ENCODE data around the gene ZNRF3. TPM values are rescaled to one million over a fixed set of nuclear protein-coding genes. Genes with fewer than 3 reads are reported as not detected.

Gene ZNRF3
- total RNA-seq, 6 donors from 2014 or later, result 11.4 to 16.9 (median 14.4) TPM

GRCh38 chr22:28953403-28953802 is 70.0 kb downstream of the ZNRF3 start:
- Histone ChIP-seq H3K9me3 (no peaks in the 10 kb centered on the region), H3K27ac (peak overlapping the region in 2 of 4 donors; percentile 1 to 2), H3K27me3 (no peaks in the 10 kb centered on the region), H3K4me1 (peaks cover 10 to 39% (median 20%) of the 10 kb centered on the region in 4 donors), H3K36me3 (no peaks in the 10 kb centered on the region), H3K4me3 (no peak overlapping the region)
- TF ChIP-seq EP300 (IDR thresholded peaks at IDR 0.05) (no peak), POLR2A (IDR thresholded peaks at IDR 0.05) (no peak), POLR2AphosphoS5 (IDR thresholded peaks at IDR 0.05) (no peak), CTCF (IDR thresholded peaks at IDR 0.05) (no peak)
- ATAC-seq (ENCODE audit: low FRiP score in 2 of 2), result no peak
- 70% methylated on average over 2 of the region's 2 CpGs for WGBS, 2 donors
- DNase-seq, result no peak

GRCh38 chr22:28953976-28954880 is 70.9 kb downstream of the ZNRF3 start:
- Histone ChIP-seq H3K4me1 (peaks cover 10 to 38% (median 21%) of the 10 kb centered on the region in 4 donors), H3K27ac (peak overlapping the region in 1 of 4 donors; percentile 2)
- WGBS, 2 donors, result 79 to 87% methylated on average over 6 of the region's 6 CpGs

GRCh38 chr22:28955817-28956216 is 72.4 kb downstream of the ZNRF3 start:
- Histone ChIP-seq H3K36me3 (no peaks in the 10 kb centered on the region), H3K4me1 (peaks cover 10 to 25% (median 13%) of the 10 kb centered on the region in 4 donors), H3K9me3 (no peaks in the 10 kb centered on the region), H3K27ac (no peak overlapping the region), H3K4me3 (no peak overlapping the region), H3K27me3 (no peaks in the 10 kb centered on the region)
- 34 to 67% methylated on average over 3 to 5 of the region's 5 CpGs for WGBS, 2 donors
- no peak for ATAC-seq (ENCODE audit: low FRiP score in 2 of 2)
- TF ChIP-seq EP300 (IDR thresholded peaks at IDR 0.05), result no peak
- TF ChIP-seq POLR2AphosphoS5 (IDR thresholded peaks at IDR 0.05), result no peak
- TF ChIP-seq CTCF (IDR thresholded peaks at IDR 0.05), result no peak
- no peak for DNase-seq

More at GRCh38 chr22:28953976-28954880, 70.9 kb downstream of the ZNRF3 start:
- no peak for ATAC-seq (ENCODE audit: low FRiP score in 2 of 2)
- TF ChIP-seq POLR2AphosphoS5 (IDR thresholded peaks at IDR 0.05) (no peak), POLR2A (IDR thresholded peaks at IDR 0.05) (no peak), CTCF (IDR thresholded peaks at IDR 0.05) (no peak)
- H3K36me3 ChIP-seq, result no peaks in the 10 kb centered on the region
- no peaks in the 10 kb centered on the region for H3K27me3 ChIP-seq
- DNase-seq, result no peak
- no peak overlapping the region for H3K4me3 ChIP-seq
- no peaks in the 10 kb centered on the region for H3K9me3 ChIP-seq

GRCh38 chr22:28956506-28956905 is 73.1 kb downstream of the ZNRF3 start:
- Histone ChIP-seq H3K9me3 (no peaks in the 10 kb centered on the region), H3K36me3 (no peaks in the 10 kb centered on the region), H3K27ac (no peak overlapping the region), H3K4me1 (peaks cover 10 to 25% (median 13%) of the 10 kb centered on the region in 4 donors), H3K4me3 (no peak overlapping the region), H3K27me3 (no peaks in the 10 kb centered on the region)
- DNase-seq (no peak), ATAC-seq (ENCODE audit: low FRiP score in 2 of 2) (no peak)
- 64 to 82% methylated on average over 1 of the region's 1 CpG for WGBS, 2 donors
- TF ChIP-seq EP300 (IDR thresholded peaks at IDR 0.05) (no peak), CTCF (IDR thresholded peaks at IDR 0.05) (no peak)

Measured in upper lobe of left lung (tissue), 6 donors.